ENCODE data around the gene ZFPL1. TPM values are rescaled to one million over a fixed set of nuclear protein-coding genes. Genes with fewer than 3 reads are reported as not detected.

Gene ZFPL1
- total RNA-seq, 2 donors from 2014 or later = 35.7 to 46.6 TPM

GRCh38 chr11:65063532-65063931 is 20.5 kb upstream of the ZFPL1 start:
- Histone ChIP-seq H3K27ac (ENCODE audit: low read depth, low read length) (no peak overlapping the region), H3K9me3 (ENCODE audit: control insufficient read depth, low read length) (no peaks in the 10 kb centered on the region), H3K4me1 (ENCODE audit: control insufficient read depth, insufficient read depth, low read length) (peaks cover 4% of the 10 kb centered on the region), H3K4me3 (ENCODE audit: low read length) (no peak overlapping the region), H3K9ac (ENCODE audit: extremely low read depth, low read length, poor library complexity, severe bottlenecking) (no peak overlapping the region), H3K36me3 (ENCODE audit: control insufficient read depth, insufficient read depth, low read length) (no peaks in the 10 kb centered on the region), H3K27me3 (ENCODE audit: control insufficient read depth, insufficient read depth, low read length, poor library complexity, severe bottlenecking) (no peaks in the 10 kb centered on the region)
- H3K4me3 Mint-ChIP-seq = no peak overlapping the region
- DNase-seq = no peak
- TF ChIP-seq, protein P1, sequence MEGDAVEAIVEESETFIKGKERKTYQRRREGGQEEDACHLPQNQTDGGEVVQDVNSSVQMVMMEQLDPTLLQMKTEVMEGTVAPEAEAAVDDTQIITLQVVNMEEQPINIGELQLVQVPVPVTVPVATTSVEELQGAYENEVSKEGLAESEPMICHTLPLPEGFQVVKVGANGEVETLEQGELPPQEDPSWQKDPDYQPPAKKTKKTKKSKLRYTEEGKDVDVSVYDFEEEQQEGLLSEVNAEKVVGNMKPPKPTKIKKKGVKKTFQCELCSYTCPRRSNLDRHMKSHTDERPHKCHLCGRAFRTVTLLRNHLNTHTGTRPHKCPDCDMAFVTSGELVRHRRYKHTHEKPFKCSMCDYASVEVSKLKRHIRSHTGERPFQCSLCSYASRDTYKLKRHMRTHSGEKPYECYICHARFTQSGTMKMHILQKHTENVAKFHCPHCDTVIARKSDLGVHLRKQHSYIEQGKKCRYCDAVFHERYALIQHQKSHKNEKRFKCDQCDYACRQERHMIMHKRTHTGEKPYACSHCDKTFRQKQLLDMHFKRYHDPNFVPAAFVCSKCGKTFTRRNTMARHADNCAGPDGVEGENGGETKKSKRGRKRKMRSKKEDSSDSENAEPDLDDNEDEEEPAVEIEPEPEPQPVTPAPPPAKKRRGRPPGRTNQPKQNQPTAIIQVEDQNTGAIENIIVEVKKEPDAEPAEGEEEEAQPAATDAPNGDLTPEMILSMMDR (conservative IDR thresholded peaks at IDR 0.05) = no peak
- H3K36me3 Mint-ChIP-seq (ENCODE audit: low read depth) = no peaks in the 10 kb centered on the region
- WGBS, 2 experiments (ENCODE audit: insufficient coverage in 1 of 2, insufficient read length in 1 of 2) = 86% methylated on average over 1 to 3 of the region's 3 CpGs
- peaks cover 4% of the 10 kb centered on the region for H3K27me3 Mint-ChIP-seq (ENCODE audit: insufficient read depth)
- H3K9me3 Mint-ChIP-seq = no peaks in the 10 kb centered on the region
- peaks cover 1% of the 10 kb centered on the region for H3K4me1 Mint-ChIP-seq
- H3K27ac Mint-ChIP-seq = no peak overlapping the region

DNA sequence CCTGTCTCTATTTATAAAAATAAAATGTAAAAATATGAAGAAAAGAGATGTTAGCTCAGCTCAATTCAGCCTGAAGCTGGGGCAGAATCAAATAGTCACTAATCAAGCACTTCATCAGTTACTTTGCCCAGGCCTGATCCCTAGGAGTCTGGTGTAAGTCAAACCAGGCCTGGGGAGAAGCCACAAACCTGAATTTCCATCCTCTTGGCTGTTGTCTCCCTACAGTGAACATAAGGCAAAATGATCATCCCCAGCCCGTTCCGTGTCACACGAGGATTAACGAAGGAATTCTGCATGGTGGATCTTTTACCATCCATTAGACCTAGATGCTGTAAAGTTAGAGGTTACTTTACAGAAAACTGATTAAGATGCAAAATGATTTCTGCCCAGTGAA is 19.2 kb upstream of the ZFPL1 start:
- H3K27me3 ChIP-seq (ENCODE audit: control insufficient read depth, insufficient read depth, low read length, poor library complexity, severe bottlenecking) = no peaks in the 10 kb centered on the region
- H3K9ac ChIP-seq (ENCODE audit: extremely low read depth, low read length, poor library complexity, severe bottlenecking) = no peak overlapping the region
- no peak overlapping the region for H3K4me3 ChIP-seq (ENCODE audit: low read length)
- no peak for DNase-seq
- Mint-ChIP-seq H3K9me3 (no peaks in the 10 kb centered on the region), H3K27ac (no peak overlapping the region), H3K4me3 (no peak overlapping the region), H3K4me1 (peaks cover 1% of the 10 kb centered on the region), H3K36me3 (ENCODE audit: low read depth) (no peaks in the 10 kb centered on the region), H3K27me3 (ENCODE audit: insufficient read depth) (no peaks in the 10 kb centered on the region)
- no peaks in the 10 kb centered on the region for H3K36me3 ChIP-seq (ENCODE audit: control insufficient read depth, insufficient read depth, low read length)
- H3K4me1 ChIP-seq (ENCODE audit: control insufficient read depth, insufficient read depth, low read length) = peaks cover 4% of the 10 kb centered on the region
- WGBS, 2 experiments (ENCODE audit: insufficient coverage in 1 of 2, insufficient read length in 1 of 2) = 93 to 100% methylated on average over 3 to 4 of the region's 4 CpGs
- no peaks in the 10 kb centered on the region for H3K9me3 ChIP-seq (ENCODE audit: control insufficient read depth, low read length)
- TF ChIP-seq, protein P1 (conservative IDR thresholded peaks at IDR 0.05) = no peak
- no peak overlapping the region for H3K27ac ChIP-seq (ENCODE audit: low read depth, low read length)

DNA sequence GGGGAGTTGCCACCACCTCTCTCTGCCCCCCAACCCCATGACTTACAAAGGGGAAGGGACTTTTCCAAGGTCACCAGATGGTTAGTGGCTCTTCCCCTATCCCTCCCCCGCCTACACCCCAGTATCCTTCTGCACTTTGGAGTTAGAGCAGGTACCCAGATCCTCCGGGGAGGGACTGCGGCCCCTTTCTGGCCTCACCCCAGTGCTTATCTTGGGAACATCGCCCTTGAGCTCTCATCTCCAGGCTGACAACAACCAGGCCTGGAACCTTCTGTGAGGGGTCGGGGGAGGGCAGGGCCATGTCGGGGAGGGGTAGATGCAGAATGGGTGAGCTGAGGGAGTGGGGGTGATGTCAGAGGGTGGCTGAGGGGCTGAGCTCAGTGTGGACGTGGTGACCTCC is 18.2 kb upstream of the ZFPL1 start:
- Histone ChIP-seq H3K36me3 (ENCODE audit: control insufficient read depth, insufficient read depth, low read length) (no peaks in the 10 kb centered on the region), H3K9ac (ENCODE audit: extremely low read depth, low read length, poor library complexity, severe bottlenecking) (no peak overlapping the region), H3K9me3 (ENCODE audit: control insufficient read depth, low read length) (no peaks in the 10 kb centered on the region), H3K27me3 (ENCODE audit: control insufficient read depth, insufficient read depth, low read length, poor library complexity, severe bottlenecking) (no peaks in the 10 kb centered on the region), H3K4me3 (ENCODE audit: low read length) (no peak overlapping the region), H3K27ac (ENCODE audit: low read depth, low read length) (no peak overlapping the region), H3K4me1 (ENCODE audit: control insufficient read depth, insufficient read depth, low read length) (peaks cover 4% of the 10 kb centered on the region)
- DNase-seq = no peak
- no peaks in the 10 kb centered on the region for H3K27me3 Mint-ChIP-seq (ENCODE audit: insufficient read depth)
- no peaks in the 10 kb centered on the region for H3K36me3 Mint-ChIP-seq (ENCODE audit: low read depth)
- 93 to 97% methylated on average over 5 to 7 of the region's 7 CpGs for WGBS, 2 experiments (ENCODE audit: insufficient coverage in 1 of 2, insufficient read length in 1 of 2)
- H3K9me3 Mint-ChIP-seq = no peaks in the 10 kb centered on the region
- H3K4me1 Mint-ChIP-seq = peaks cover 1% of the 10 kb centered on the region
- TF ChIP-seq, protein P1 (conservative IDR thresholded peaks at IDR 0.05) = no peak
- H3K27ac Mint-ChIP-seq = no peak overlapping the region
- H3K4me3 Mint-ChIP-seq = no peak overlapping the region
